Neutrophil (primary cell): ENCODE results near the gene MTAP.

ENCODE experiments used
- H3K27ac ChIP-seq: fragments of 200-600 bp; sonication (generic); 2 replicates; pipeline ENCODE4 v1.5.1; 2016; ENCODE audit warnings: mild to moderate bottlenecking, moderate library complexity
- H3K27me3 ChIP-seq: fragments of 200-600 bp; sonication (generic); 2 replicates; pipeline ENCODE4 v1.6.0; 2016; ENCODE audit warnings: mild to moderate bottlenecking
- H3K36me3 ChIP-seq: fragments of 200-600 bp; sonication (generic); 2 replicates; pipeline ENCODE4 v1.5.1; 2017
- H3K4me1 ChIP-seq, 2 experiments: fragments of 200-600 bp in 1 of 2; sonication (generic) in 1 of 2; 1 replicate in 1 of 2; 2 replicates in 1 of 2; pipeline versions ENCODE4 v1.5.1 to v1.6.1; 2013 to 2016; ENCODE audit warnings: low read depth in 1 of 2, low read length in 1 of 2, mild to moderate bottlenecking in 1 of 2, moderate library complexity in 1 of 2; ENCODE audit not compliant: control insufficient read depth in 1 of 2, insufficient read depth in 1 of 2
- H3K4me3 ChIP-seq, 2 experiments: fragments of 200-600 bp in 1 of 2; sonication (generic) in 1 of 2; 1 replicate in 1 of 2; 2 replicates in 1 of 2; pipeline ENCODE4 v1.5.1; 2013 to 2016; ENCODE audit warnings: low read depth in 1 of 2, low read length in 1 of 2, mild to moderate bottlenecking in 1 of 2, moderate library complexity in 1 of 2
- H3K9me3 ChIP-seq: fragments of 200-600 bp; sonication (generic); 2 replicates; pipeline ENCODE4 v1.5.1; 2016
- CTCF ChIP-seq: fragments of 200-600 bp; sonication (generic); IDR thresholded peaks from 2 replicates; pipeline ENCODE4 v1.5.1; 2016; ENCODE audit warnings: antibody characterized with exemption

MTAP gene

GRCh38 chr9:21904776-21905175, 102.3 kb downstream of the MTAP start:
- Histone ChIP-seq H3K4me1 (no peaks in the 10 kb centered on the region), H3K27me3 (no peaks in the 10 kb centered on the region), H3K27ac (no peak overlapping the region), H3K9me3 (no peaks in the 10 kb centered on the region), H3K36me3 (no peaks in the 10 kb centered on the region), H3K4me3 (no peak overlapping the region)
- no peak for TF ChIP-seq CTCF

- no peak overlapping the region for H3K4me3 ChIP-seq
- no peak for TF ChIP-seq CTCF
- no peaks in the 10 kb centered on the region for H3K36me3 ChIP-seq
- no peaks in the 10 kb centered on the region for H3K4me1 ChIP-seq
- no peaks in the 10 kb centered on the region for H3K27me3 ChIP-seq
- H3K27ac ChIP-seq, result no peak overlapping the region
- no peaks in the 10 kb centered on the region for H3K9me3 ChIP-seq
Observed at GRCh38 chr9:21906213-21906612, 103.8 kb downstream of the MTAP start.

GRCh38 chr9:21906881-21907280, 104.4 kb downstream of the MTAP start:
- no peaks in the 10 kb centered on the region for H3K36me3 ChIP-seq
- H3K27me3 ChIP-seq, result no peaks in the 10 kb centered on the region
- H3K27ac ChIP-seq, result no peak overlapping the region
- H3K9me3 ChIP-seq, result no peaks in the 10 kb centered on the region
- H3K4me1 ChIP-seq, result no peaks in the 10 kb centered on the region
- no peak for TF ChIP-seq CTCF
- H3K4me3 ChIP-seq, result no peak overlapping the region

GRCh38 chr9:21919377-21920362, 117.2 kb downstream of the MTAP start:
- no peaks in the 10 kb centered on the region for H3K36me3 ChIP-seq
- H3K9me3 ChIP-seq, result no peaks in the 10 kb centered on the region
- H3K4me1 ChIP-seq, result peaks cover 4% of the 10 kb centered on the region in 2 experiments
- no peak for TF ChIP-seq CTCF
- no peak overlapping the region for H3K27ac ChIP-seq
- H3K4me3 ChIP-seq, result no peak overlapping the region
- no peaks in the 10 kb centered on the region for H3K27me3 ChIP-seq

- H3K4me1 ChIP-seq, result peaks cover 4% of the 10 kb centered on the region in 2 experiments
- H3K4me3 ChIP-seq, result no peak overlapping the region
- no peaks in the 10 kb centered on the region for H3K27me3 ChIP-seq
- H3K9me3 ChIP-seq, result no peaks in the 10 kb centered on the region
- TF ChIP-seq CTCF, result no peak
- H3K36me3 ChIP-seq, result no peaks in the 10 kb centered on the region
- H3K27ac ChIP-seq, result no peak overlapping the region
Observed at GRCh38 chr9:21923694-21924093, 121.3 kb downstream of the MTAP start.
